GM18517 (cell line): ENCODE data around the gene HABP4.
"Not testable (repeated sequence)": the region's sequence is repeated elsewhere in the genome, so short reads cannot be mapped to it uniquely, and the experiment has no call there.

Experiments
- ATAC-seq: cut with Tn5 transposase; IDR thresholded peaks from one replicate; pipeline ENCODE4 v1.9.1; 2021; ENCODE audit warnings: mild to moderate bottlenecking, moderate library complexity; ENCODE audit not compliant: unreplicated experiment

The HABP4 gene

DNA sequence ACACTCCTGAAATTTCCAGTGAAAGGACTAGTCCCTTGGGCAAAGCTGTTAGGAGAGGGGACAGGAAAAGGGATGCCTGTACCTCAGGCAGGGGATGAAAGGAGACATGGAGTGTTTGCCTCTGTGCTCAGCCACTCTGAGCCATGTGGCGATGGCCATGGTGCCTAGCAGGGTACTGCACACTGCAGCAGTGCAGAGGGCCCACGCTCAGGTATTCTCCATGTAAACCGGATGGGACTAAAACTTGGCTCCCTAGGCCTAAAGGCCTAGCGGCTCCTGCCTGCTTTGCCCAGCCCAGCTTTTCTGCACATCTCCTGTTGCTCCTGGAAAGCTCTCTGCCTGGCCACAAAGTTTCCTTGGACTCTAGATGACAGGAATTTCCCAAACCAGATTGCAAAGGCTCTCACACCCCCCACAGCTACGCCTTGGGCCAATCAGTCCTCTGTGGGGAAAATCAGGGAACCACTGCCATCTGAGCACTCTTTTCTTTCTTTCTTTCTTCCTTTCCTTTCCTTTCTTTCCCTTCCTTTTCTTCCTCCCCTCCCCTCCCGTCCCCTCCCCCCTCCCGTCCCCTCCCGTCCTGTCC lies 44.3 kb downstream of the HABP4 start:
- ATAC-seq = no peak

DNA sequence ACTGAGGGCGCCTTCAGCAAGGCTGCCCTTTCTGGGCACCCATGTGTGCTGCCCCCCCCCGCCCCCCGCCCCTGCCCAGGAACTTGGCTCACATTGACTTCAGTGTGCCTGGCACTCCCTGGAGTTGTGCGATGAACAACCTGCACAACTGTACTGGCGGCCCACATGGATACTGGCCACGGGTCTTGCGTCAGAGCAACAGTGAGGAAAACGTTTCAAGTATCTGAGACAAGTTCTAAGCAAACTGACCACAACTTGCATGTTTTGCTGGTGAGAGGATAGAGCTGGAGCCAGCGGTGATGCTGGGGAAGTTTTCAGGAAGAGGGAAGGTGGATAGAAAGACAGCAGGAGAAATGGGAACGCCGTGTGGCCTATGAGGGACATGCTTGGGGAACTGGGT lies 45.4 kb downstream of the HABP4 start:
- ATAC-seq = no peak

DNA sequence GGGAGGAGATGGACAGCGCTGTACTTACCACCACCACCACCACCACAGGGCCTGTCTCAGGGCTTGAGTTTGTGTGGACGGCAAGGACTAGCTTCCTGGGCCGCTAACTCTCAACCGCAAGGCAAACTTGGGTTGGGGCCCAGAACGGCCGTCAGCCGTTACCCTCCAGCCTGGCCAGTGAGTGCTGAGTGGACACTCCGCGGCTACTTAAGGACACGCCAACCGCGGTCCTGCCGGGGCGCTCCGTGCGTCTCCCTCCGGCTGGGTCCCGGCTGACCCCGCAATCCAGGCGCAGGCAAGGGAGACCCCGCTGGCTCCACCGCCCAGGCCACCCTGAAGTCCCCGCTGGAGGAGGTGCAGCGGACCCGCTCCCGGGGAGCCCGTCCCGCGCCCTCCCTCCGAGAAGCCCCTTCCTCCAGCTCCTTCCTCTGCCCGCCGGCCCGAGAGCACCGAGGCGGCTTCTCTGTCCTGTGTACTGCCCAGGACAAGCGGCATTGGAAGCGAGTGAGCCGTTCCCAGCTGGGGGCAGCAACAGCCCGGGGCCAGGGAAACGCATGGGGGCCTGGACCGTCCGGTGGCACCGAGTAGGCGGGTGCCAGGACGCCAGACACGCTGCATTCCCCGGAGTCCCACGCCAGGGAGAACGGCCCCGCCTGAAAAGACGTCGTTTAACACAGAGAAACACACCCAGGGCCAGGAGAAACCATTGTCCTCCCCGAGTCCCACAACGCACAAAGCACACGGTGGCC lies 46.6 kb downstream of the HABP4 start:
- ATAC-seq = no peak

DNA sequence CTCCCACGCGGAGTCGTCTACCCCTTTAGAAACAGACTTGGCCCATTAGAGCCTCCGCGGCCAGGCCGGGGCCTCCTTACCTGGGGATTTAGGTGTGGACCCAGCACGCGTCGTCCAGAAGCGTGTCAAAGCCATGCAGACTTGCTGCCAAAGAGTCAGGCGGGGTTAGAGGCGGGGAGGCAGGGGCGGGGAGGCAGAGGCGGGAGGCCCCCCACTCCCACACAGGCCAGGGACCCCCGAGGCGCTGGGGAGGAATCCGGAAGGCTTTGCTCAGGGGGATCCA lies 47.1 kb downstream of the HABP4 start:
- ATAC-seq = no peak

DNA sequence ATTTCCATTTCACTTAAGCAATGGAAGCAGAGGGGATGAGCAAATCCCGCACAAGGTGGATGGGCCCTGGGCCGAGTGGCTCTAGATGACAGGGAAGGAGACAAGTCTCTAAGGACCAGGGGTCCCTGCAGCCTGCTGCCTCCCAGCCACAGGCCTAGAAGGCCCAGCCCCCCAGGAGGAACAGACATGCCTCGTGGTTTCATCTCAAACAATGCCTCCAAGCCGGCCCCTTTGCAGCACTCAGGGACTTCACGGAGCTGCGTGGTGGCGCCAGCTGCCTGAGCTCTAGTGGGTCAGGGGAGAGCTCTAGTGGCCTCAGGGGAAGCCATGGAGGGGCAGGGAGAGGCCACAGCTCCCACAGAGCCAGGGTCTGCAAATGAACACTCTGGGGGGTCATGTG lies 48.8 kb downstream of the HABP4 start:
- no peak for ATAC-seq

DNA sequence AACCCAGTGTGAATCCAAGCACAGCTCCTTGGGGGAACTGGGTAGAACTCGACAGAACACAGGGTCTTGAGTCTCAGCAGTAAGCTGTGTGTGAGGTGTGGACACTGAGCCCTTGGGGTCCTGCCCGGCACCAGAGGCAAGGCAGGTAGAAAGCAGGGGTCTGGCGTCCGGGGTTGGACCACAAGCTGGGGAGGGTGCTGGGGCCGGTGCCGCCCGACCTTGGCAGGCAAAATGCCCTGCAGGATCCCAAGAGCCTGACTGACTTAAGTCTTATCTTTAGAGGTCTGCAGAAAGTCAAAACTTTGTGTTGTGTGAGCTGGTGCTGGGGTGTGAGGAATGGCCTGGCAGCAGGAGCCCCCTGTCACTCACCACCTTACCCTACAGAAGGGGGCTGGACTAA lies 49.3 kb downstream of the HABP4 start:
- ATAC-seq = no peak

DNA sequence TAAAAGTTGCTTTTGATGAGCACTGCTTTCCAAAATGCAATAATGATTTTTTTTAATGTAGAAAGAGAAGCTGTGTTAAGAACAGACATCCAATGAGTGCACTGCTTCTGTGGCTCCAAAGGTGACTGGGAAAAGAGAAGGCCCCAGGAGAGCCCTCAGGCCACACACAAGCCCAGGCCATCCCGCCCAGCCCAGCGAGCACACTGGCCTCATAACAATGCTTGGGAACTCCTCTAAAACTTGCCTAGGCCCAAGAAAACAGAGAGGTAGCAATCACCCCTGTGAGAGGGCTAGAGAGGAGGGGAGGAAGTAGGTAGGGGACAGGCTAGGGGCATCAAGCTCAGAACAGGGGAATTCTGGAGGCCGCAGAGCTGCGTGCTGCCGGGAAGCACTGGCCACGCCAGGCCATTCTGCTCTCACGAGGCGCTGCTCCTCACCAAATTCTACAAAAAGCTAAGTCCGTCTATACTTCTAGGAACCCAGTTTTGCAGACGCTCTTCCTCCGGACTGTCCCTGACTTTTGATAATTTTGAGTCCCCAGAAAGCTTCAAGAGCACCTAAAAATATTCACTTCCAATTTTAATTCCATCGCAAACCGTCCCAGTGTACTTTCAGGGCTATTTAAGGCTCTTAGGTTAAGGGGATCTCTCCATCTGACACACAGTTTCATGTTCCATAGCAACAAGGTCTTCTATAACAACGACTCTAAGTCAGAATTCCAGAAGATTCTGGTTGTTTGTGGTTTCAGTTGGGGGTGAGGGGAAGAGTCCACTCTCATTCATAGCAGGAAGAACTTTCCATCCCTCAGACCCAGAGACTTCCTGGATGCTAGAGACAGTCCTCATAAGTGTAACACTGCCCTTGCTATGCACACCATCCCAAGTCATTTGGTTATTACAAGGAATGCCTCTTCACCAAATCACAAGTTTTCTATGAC lies 51.0 kb downstream of the HABP4 start:
- no peak for ATAC-seq

DNA sequence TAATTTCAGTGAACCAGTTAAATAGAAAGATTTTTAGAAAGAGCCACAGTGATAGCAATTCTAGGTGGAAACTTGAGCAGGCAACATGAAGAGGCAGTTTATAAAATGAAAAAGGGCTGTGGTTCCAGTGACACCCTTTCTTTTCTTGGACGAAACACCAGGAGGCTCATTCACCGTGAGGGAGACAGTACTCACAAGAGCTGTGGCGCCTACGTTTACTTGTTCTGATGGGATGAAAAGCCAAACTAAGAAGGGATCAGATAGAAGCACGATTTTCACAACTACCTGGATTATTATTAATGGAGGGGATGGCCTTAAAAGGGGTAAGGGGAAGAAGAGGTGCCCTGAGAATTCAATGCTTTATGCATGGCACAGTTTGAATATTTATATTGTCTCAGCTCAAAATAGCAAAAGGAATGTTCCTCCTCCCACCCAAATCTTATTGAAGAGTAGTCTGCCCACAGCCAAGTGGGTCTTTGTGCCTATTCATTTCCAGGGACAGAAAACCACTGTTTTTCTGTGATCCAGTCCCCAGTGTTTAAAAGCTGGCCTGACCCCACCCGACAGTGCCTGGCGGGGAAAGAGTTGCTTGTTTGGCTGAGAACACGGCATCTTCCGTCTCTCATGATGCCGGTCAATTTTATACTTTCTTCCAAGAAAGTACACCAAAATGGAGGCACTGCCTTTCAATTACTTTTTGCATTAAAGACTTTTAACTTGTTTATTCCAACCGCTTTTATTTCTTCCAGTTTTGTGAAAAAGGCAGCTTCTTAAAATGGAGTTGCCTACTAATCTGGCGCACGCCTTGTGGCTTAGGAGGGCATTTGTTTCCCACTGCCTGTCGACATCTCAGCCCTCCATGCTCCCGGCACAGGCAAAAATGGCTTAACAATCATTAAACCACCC lies 51.9 kb downstream of the HABP4 start:
- no peak for ATAC-seq

DNA sequence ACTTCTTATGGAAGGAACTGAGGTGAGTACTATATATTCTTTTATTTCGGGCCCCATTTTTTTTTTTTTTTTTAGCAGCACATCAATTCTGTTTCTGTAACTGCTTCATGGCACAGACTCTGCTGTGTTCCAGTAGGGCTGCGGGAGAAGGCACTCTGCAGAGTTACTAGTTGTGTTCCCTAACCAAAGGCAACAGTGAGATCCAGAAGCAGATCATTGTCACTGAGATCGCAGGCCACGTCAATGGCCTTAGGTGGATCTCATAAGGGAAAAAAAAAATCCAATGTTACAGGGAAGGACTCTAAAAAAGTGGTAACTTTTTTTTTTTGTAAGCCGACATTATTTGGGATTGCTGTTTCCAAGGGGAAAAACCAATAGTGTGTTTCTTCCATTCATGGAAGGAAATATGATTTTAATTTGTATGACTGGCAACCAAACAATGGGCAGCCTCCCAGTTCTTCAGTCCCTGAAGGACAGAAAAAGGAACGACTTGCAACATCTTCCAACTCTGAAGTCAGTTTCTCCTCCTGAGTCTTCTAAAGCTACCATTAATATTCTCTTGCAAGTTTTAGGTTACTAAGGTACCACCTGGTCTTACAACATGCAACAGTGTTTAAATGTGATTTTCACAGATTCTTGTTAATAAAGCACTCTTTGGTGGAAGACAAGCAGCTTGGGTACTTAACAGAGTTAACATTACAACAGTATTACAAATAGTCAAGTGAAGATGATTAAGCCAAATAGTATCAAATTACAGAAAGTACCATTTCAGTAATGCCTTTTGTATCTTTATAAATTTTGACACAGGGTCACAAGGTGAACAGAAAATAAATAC lies 52.8 kb downstream of the HABP4 start:
- ATAC-seq = no peak

DNA sequence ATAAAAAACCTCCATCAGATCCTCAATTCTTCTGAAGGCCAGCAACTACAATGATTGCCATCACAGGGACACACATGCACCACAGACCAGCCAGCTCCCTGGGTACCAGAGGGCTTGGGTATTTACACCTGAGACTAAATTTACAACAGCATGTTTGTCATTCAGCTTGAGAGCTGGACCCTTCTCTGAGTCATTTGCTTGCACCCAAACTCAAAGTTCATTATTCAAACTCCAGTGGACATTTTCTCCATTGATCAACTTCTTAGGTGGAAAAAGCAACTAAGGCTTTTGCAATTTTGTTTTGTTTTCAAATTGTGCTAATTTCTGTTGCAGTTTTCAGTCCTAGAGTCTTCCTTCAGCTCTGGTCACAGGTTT lies 53.4 kb downstream of the HABP4 start:
- not testable (repeated sequence) for ATAC-seq

DNA sequence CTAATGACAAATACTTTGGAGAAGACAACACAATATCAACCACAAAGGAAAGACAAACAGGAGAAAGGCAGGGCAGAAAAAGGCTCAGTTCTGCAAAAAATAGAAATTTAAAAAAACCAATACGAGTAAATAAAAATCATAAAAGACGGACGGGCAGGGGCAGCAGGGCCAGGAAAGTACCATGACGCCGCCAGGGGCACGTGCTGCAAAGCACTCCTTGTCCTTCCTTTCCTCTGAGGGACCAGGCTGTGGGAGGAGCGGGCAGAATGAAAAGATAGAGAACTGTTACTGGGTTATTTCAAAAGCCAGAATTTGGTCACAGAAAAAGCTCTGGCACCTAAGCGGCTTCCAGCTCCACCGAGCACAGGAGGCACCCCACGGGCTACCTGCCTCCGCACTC lies 53.9 kb downstream of the HABP4 start:
- ATAC-seq = no peak

DNA sequence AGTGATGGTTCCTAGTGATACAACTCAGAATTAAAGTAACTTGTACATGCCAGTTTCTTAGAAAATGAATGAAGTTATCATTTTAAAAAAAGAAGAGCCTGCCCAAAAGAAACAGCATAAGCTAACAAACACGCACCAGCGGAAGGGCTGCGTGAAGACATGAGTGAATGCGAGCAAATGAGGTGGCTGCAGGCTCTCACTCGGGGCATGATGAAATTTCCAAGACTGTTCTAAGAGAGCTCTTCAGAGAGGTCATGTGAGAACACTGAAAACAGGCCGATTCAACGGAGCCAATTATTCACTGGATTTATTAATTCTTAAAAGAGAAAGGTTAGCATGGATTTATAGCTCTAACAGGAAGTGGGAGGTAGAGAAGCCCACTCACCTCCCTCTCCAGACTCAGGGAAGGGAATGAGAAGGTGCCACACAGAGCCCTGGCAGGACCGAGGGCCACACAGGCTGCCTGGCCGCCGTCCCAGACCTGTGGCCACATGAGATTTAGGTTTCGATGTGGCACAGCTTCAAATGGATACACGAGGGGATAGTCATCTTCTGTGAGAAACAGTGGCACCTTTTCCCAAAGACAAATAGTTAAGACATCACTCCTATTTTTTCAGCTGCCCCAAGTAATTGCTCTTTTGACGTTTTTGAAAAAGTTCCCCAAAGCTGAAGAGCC lies 55.5 kb downstream of the HABP4 start:
- no peak for ATAC-seq

DNA sequence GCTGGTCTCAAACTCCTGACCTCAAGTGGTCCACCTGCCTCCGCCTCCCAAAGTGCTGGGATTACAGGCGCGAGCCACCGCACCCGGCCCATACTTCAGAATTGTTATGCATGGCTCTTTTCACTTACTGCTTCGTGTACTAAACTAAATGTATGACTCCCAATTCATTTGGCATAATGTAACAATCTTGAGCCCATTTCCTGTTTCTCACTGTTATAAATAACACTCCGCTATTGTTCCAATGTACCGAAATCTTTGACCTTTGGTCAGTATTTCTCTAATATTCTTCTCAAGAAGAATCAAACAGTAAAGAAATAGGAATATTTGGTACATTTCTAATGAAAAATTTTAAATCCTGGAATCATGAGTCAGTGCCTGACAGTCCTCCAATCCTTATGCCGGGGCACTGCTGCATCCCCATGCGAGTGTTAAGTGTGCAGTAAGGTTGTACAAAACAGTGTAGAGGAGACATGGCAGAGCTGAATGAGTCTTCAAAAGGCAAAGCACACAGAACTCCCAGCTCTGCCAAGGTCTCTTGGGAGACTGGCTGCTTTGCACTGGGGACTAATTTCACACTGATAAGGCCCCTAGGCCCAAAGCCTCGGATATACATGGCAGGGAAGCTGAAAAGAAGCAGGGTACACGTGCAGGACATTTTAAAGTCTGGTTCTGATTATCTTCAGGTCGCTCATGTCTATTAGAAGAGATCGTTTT lies 58.4 kb downstream of the HABP4 start:
- ATAC-seq = no peak

DNA sequence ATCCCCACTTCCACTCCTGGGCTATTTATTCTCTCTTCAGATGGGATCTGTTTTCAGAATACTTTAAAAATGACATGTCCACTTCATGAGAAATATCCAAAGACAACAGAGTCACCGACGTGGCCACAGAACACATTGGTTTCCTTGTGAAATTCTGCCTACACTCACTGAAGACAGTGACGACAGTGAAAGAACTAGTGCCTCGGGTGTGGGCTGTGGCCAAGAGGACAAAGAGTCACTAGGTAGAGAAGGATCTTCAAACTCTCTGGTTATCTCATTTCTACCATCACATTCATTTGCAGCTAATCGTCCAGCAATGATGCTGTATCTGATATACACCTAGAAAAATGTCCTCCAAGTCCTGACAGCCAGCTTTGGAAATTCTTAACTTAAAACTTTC lies 59.1 kb downstream of the HABP4 start:
- no peak for ATAC-seq

DNA sequence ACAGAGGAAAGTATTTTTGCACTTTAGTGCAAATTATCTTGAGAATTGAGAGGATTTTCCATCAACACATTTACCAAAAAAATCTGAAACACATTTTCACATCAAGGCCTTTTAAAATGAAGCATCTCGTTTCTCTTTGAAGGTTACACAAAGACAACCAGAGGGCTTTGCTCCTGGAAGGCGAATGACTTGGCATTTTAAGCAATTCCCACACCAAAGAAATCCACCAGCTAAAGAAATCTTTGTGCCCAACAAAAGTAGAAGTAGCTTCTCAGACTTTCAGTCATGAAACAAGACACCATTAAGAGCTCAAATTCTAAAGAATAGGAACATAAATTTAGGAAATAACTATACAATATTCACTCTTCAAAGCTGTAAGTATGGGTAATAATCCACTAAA lies 59.9 kb downstream of the HABP4 start:
- no peak for ATAC-seq

DNA sequence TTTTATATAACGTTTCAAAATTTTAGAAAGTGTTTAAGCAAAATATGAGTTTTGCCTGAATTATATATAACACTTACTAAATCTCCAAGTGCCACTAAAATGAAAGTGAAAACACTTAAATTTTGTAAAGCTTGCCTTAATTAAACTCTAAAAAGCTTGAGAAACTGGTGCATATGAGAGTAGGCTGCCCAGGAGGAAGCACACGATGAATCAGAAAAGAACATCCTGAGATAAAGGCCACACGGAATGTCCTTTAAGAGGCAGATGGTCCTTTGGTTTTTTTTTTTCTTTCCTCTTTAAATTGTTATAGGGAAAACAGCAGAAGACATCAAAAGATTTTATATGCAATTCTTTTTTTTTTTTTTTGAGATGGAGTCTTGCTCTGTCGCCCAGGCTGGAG lies 60.3 kb downstream of the HABP4 start:
- no peak for ATAC-seq

DNA sequence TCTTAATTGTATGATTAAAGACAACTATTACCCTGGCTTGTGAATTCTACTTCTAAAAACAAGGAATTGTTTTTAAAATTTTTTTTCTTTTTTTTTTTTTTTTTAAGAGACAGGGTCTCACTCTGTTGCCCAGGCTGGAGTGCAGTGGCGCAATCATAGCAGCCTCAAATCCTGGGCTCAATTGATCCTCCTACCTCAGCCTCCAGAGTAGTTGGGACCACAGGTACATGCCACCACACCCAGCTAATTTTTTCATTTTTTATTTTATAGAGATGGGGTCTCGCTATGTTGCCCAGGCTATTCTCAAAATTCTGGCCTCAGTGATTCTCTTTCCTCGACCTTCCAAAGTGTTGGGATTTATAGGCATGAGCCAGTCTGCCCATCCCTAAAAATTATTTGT lies 62.3 kb downstream of the HABP4 start:
- no peak for ATAC-seq

DNA sequence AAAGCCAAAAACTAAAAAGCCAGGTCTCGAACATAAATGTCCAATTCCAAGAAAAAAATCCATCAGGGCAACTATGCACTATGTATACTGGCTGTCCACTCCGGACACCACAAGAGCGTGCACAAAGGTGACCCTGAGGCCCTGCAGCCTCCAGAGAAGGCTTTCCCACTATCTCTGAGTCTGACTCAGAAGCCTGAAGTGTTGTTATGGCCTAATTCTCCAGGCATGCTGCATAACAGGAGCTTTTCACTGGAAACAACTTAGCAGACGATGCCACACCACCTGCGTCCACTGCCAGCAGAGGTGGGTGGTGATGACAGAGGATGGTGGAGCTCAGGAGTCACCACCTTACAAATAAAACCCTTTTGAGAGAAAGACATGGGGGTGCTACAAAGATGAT lies 63.7 kb downstream of the HABP4 start:
- ATAC-seq = no peak
